Measurements from ENCODE around the gene PPFIBP1.
"Not testable (repeated sequence)": the region's sequence is repeated elsewhere in the genome, so short reads cannot be mapped to it uniquely, and the experiment has no call there.

Gene PPFIBP1

DNA sequence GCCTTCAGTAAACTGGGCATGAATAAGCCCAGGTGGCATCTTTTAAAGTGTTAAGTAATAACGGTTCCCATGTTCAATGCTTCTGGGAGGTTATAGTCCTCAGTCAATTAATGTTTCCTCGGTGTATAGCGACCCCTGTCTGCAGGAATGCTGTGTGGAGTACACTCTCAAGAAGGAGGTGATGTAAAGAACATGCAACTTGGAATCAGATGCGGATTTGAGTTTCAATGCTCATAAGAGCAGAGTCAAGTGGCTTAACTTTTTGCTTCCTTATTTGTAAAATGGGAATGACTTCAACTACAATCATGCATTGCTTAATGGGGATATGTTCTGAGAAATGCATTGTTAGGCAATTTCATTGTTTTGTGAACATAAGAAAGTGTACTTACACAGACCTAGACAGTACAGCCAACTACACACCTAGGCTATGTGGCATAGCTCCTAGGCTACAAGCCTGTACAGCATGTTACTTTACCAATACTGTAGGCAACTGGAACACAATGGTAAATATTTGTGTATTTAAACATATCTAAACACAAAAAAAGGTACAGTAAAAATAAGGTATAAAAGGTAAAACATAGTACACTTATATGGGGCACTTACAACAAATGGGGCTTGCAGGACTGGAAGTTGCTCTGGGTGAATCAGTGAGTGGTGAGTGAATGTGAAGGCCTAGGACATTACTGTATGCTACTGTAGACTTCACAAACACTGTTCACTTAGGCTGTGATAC is 179.9 kb downstream of the PPFIBP1 start:
- DNase-seq, result peak in 43 of 58 donors; percentile 1 to 70 (median 10)

DNA sequence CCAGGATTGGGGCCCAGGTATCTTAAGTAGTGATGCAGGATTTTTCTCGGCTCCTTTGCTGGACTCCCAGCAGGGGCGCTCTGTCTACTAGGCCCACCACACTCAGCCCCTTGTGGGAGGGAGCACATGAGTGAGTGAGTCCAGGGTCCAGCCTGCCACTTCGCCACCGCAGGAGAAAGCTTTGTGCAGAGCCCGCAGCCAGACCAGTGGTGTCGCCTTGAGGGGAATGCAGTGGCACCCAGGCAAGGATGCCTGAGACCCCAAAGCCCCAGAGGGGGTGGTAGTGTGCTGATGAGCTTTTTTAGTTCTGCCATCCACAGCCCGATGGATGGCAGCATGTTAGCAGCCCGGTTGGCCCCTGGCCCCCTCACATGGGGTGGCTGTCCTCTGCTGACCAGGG is 181.3 kb downstream of the PPFIBP1 start:
- DNase-seq, result no peak

- DNase-seq, result no peak
Measured at GRCh38 chr12:27707216-27707615, 183.2 kb downstream of the PPFIBP1 start.

DNA sequence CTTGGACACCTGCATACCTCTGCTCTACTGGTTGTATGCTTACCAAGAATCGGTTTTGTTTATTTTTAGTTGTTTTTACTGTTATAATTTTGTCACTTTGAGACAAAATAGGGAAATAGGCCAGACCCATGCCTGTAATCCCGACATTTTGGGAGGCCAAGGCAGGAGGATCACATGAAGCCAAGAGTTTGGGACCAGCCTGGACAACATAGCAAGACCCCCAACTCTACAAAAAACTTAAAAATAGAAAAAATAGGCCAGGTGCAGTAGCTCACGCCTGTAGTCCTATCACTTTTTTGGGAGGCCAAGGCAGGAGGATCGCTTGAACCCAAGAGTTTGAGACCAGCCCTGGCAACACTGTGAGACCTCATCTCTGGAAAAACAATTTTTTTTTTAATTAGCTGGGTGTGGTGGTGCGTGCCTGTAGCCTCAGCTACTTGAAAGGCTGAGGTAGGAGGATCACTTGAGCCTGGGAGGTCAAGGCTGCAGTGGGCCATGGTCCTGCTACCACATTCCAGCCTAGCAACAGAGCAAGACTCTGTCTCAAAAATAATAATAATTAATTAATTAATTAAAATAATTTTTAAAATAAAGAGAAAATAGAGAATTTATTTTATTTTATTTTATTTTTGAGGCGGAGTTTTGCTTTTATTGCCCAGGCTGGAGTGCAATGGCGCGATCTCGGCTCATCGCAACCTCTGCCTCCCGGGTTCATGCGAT is 185.4 kb downstream of the PPFIBP1 start:
- no peak for DNase-seq

DNA sequence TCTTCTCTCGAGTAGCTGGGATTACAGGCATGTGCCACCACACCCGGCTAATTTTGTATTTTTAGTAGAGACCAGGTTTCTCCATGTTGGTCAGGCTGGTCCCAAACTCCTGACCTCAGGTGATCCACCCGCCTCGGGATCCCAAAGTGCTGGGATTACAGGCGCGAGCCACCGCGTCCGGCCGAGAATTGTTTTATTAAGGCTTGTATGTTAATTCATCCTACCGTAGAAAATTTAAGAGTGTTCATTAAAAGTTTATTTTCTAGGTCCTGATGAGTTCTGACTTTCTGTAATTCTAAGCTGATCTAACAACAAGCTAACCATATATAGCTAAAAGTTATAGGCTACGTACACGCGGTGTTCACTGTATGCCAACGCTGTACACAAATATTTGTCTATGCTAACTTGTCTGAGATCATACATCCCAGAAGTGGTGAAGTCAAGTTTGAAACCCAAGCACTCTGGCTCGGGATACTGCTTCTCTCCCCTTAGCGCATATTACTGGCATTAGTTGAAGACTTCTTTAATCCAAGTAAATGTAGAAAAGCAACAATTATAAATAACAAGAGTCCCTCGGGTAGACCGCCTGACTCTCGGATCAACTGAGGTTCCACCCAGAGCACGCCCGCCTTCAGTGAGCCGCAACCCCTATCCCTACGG is 186.1 kb downstream of the PPFIBP1 start:
- DNase-seq, result peak in 2 of 58 donors; percentile 24 to 64

- DNase-seq, result peak; percentile 31 to 94 (median 85)
Measured at GRCh38 chr12:27710592-27711316, 186.7 kb downstream of the PPFIBP1 start, which contains the start of gene MRPS35. MRPS35 (plus strand) TSS chr12:27710832; CDS start chr12:27710844, 12 bp downstream.

DNA sequence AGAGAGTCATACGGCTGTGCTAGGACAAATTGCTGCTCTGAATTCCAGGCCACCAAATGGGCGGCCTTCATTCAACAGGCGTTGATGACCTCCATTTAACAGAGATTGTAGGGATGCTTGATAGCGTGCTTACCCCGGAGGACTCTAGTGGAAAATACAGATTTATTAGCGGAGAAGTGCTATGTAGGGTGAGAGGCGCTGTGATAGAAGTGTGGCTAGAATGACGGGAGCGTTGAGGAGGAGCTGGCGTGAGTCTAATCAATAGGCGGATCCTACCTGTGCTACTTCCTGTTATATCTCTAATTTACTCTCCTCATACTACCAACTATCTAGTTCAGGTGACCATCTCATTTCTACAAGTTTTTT is 187.3 kb downstream of the PPFIBP1 start:
- DNase-seq, result peak in 2 of 58 donors; percentile 18 to 45

GRCh38 chr12:27711967-27712366 is 188.0 kb downstream of the PPFIBP1 start:
- DNase-seq, result no peak

GRCh38 chr12:27723212-27723611 is 199.2 kb downstream of the PPFIBP1 start:
- DNase-seq, result no peak

DNA sequence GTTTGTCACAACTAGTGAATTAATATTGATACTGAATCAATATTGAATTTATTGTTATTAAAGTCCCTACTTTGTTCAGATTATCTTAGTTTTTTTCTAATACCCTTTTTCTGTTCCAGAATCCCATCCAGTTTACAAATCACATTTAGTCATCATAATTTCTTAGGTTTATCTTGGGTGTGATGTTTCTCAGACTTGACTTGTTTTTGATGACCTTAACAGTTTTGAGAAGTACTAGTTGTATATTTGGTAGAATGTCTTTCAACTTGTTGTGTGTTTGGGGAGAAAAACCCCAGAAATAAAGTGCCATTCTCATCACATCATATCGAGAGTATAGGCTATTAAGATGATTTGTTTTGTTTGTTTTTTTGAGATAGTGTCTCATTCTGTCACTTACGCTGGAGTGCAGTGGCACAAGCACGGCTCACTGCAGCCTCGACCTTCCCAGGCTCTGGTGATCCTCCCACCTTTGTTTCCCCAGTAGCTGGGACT is 206.1 kb downstream of the PPFIBP1 start:
- no peak for DNase-seq

- DNase-seq, result no peak
Measured at GRCh38 chr12:27732281-27732680, 208.3 kb downstream of the PPFIBP1 start.

- peak in 1 of 58 donors; percentile 5 for DNase-seq
Measured at GRCh38 chr12:27733052-27733656, 209.1 kb downstream of the PPFIBP1 start.

GRCh38 chr12:27733791-27734190 is 209.8 kb downstream of the PPFIBP1 start:
- no peak for DNase-seq

GRCh38 chr12:27734321-27734720 is 210.3 kb downstream of the PPFIBP1 start:
- DNase-seq, result not testable (repeated sequence)

DNA sequence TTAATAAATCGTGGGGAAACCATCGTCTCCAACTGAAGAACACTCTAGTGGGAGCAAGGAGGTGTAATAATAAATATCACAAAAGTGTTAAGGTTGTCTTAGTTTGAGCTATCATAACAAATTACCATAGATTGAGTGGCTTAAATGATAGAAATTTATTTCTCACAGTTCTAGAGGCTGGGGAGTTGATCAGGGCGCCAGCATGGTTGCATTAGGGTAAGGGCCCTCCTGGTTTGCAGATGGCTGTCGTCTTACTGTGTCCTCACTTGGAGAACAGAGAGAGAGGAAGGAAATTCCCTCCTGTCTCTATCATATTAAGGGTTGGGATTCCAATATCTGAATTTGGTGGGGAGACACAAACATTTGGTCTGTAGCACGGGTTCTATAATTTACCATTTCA is 219.6 kb downstream of the PPFIBP1 start:
- no peak for DNase-seq
